Thymus (tissue), 11 donors: ENCODE measurements around the gene DMTF1. TPM values are rescaled to one million over a fixed set of nuclear protein-coding genes. Genes with fewer than 3 reads are reported as not detected.

Experiments
- DNase-seq, 9 donors: peaks; one replicate each; pipeline ENCODE4 v3.0.0-alpha.2; 2013; ENCODE audit warnings: low spot score in 9 of 9, low read depth in 6 of 9, missing footprints in 1 of 9
- H3K27ac ChIP-seq, 2 donors: one replicate each; pipeline ENCODE4 v1.5.1; 2013; ENCODE audit warnings: control low read depth in 1 of 2, low read depth in 1 of 2, low read length in 1 of 2, mild to moderate bottlenecking in 1 of 2, moderate library complexity in 1 of 2
- H3K27me3 ChIP-seq, 2 donors: one replicate each; pipeline ENCODE4 v1.5.1; 2013; ENCODE audit warnings: low read length in 1 of 2; ENCODE audit not compliant: control insufficient read depth in 2 of 2, insufficient read depth in 1 of 2
- H3K36me3 ChIP-seq, 2 donors: one replicate each; pipeline ENCODE4 v1.5.1; 2013; ENCODE audit warnings: low read length in 1 of 2, mild to moderate bottlenecking in 1 of 2, moderate library complexity in 1 of 2; ENCODE audit not compliant: control insufficient read depth in 2 of 2, insufficient read depth in 2 of 2
- H3K4me1 ChIP-seq, 2 donors: one replicate each; pipeline ENCODE4 v1.5.1; 2013; ENCODE audit warnings: low read length in 2 of 2; ENCODE audit not compliant: control insufficient read depth in 2 of 2, insufficient read depth in 2 of 2
- H3K4me3 ChIP-seq, 2 donors: one replicate each; pipeline ENCODE4 v1.5.1; 2013; ENCODE audit warnings: low read length in 2 of 2, control low read depth in 1 of 2, mild to moderate bottlenecking in 1 of 2
- H3K9me3 ChIP-seq, 2 donors: one replicate each; pipeline ENCODE4 v1.5.1; 2013; ENCODE audit warnings: low read length in 1 of 2, mild to moderate bottlenecking in 1 of 2; ENCODE audit not compliant: control insufficient read depth in 2 of 2, insufficient read depth in 1 of 2
- WGBS: extraction: QIAGEN DNeasy Blood & Tissue Kit; methylation state at CpG from one replicate; pipeline ENCODE4 v1.1.7; 2013; 5-methylcytosine and 5-hydroxymethylcytosine counted together
- polyA plus RNA-seq: library from polyadenylated mRNA; stranded (reverse); fragments of 200-250 nt; gene quantifications from one replicate; pipeline ENCODE4 v1.2.3, GENCODE V29; 2013
- total RNA-seq: library from RNA; stranded (reverse); fragments of 120-200 nt; gene quantifications from one replicate; pipeline ENCODE4 v1.2.4, GENCODE V29; 2013
- donor health status: healthy.

The DMTF1 gene
- total and polyA plus RNA-seq, 2 donors: 71.3 to 87.7 TPM

DNA sequence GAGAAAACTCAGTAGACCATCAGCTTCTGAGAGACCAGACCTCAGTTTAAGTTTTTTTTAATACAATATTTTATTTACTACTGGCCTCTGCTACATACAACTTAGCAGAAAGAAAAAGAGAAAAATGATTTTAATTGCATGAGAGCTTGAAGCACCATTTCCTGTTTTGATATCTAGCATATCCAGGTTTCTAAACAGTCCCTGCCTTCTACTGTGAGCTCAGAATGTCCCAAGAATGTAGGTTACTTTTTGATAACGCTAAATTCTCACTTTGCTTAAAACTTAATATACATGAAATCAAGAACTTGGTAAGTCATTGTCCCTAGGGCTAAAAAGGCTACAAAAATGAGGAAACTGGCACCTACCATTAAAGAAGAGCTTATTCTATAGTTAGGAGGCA lies 60.2 kb downstream of the DMTF1 start:
- H3K4me3 ChIP-seq: no peak overlapping the region
- peaks cover 26 to 31% of the 10 kb centered on the region in 2 donors for H3K4me1 ChIP-seq
- no peaks in the 10 kb centered on the region for H3K27me3 ChIP-seq
- no peak overlapping the region for H3K27ac ChIP-seq
- no peaks in the 10 kb centered on the region for H3K9me3 ChIP-seq
- H3K36me3 ChIP-seq: peaks cover 3 to 8% of the 10 kb centered on the region in 2 donors
- WGBS: 71% methylated on average over 1 of the region's 1 CpG
- DNase-seq: peak in 1 of 9 donors; percentile 31

DNA sequence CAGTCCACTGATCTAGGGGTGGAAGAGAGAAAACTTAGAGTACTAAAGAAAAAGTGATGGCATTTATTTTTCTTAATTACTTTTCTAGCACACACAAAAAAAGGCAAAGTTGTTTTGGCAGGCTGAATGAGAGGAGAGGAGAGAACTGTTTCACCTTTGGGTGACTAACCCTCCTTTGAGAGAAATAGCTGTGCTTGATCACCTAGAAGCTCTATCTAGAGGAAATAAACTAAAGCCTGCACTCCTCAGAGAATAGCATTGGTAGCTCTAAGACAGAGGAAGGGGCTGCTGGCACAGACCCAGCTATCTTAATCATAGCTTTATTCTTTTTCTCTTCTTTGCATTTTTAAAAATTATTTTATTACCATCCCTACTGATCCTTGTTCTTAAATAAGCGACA lies 61.0 kb downstream of the DMTF1 start:
- no peaks in the 10 kb centered on the region for H3K27me3 ChIP-seq
- no peak overlapping the region for H3K4me3 ChIP-seq
- 100% methylated on average over 1 of the region's 1 CpG for WGBS
- H3K36me3 ChIP-seq: peaks cover 3 to 8% of the 10 kb centered on the region in 2 donors
- H3K4me1 ChIP-seq: peaks cover 32 to 38% of the 10 kb centered on the region in 2 donors
- no peak for DNase-seq
- H3K9me3 ChIP-seq: no peaks in the 10 kb centered on the region
- H3K27ac ChIP-seq: no peak overlapping the region

DNA sequence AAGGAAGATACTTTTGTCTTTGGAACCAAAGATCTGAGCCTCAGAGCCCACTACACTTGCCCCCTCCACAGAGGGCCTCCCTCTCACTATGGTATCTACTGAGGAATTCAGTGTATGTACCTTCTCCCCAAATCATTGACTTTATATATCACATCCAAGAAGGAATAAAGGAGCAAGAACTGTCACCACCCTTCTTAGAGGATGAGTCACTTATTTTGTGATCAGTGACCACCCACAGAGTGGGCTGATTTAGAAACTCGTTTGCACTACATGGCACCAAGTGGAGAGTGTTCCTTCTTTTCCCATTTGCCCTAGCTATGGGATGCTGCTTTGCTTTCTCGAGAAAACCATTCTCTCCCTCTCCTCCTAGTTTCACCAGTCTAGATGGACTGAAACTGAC lies 61.6 kb downstream of the DMTF1 start:
- Histone ChIP-seq H3K9me3 (no peaks in the 10 kb centered on the region), H3K4me1 (peaks cover 32 to 43% of the 10 kb centered on the region in 2 donors), H3K27ac (no peak overlapping the region), H3K4me3 (no peak overlapping the region), H3K36me3 (peaks cover 3 to 8% of the 10 kb centered on the region in 2 donors), H3K27me3 (no peaks in the 10 kb centered on the region)
- 90% methylated on average over 2 of the region's 2 CpGs for WGBS
- DNase-seq: no peak

DNA sequence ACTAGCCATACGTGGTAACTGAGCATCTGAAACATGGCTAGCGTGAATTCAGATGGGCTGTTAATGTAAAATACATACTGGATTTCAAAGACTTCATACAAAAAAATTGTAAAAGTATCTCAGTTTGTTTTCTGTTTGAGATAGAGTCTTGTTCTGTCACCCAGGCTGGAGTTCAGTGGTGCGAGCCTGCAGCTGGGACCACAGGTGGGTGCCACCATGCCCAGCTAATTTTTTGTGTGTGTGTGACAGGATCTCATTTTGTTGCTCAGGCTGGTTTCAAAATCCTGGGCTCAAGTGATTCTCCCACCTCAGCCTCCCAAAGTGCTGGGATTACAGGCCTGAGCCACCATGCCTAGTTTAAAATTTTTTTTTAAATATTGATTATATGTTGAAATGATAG lies 62.8 kb downstream of the DMTF1 start:
- H3K27me3 ChIP-seq: peaks cover 0 to 4% of the 10 kb centered on the region in 2 donors
- peaks cover 0 to 1% of the 10 kb centered on the region in 2 donors for H3K9me3 ChIP-seq
- peak overlapping the region in 1 of 2 donors; percentile 15 for H3K27ac ChIP-seq
- H3K36me3 ChIP-seq: peaks cover 3 to 8% of the 10 kb centered on the region in 2 donors
- H3K4me1 ChIP-seq: peaks cover 32 to 47% of the 10 kb centered on the region in 2 donors
- no peak for DNase-seq
- 97% methylated on average over 3 of the region's 3 CpGs for WGBS
- no peak overlapping the region for H3K4me3 ChIP-seq

DNA sequence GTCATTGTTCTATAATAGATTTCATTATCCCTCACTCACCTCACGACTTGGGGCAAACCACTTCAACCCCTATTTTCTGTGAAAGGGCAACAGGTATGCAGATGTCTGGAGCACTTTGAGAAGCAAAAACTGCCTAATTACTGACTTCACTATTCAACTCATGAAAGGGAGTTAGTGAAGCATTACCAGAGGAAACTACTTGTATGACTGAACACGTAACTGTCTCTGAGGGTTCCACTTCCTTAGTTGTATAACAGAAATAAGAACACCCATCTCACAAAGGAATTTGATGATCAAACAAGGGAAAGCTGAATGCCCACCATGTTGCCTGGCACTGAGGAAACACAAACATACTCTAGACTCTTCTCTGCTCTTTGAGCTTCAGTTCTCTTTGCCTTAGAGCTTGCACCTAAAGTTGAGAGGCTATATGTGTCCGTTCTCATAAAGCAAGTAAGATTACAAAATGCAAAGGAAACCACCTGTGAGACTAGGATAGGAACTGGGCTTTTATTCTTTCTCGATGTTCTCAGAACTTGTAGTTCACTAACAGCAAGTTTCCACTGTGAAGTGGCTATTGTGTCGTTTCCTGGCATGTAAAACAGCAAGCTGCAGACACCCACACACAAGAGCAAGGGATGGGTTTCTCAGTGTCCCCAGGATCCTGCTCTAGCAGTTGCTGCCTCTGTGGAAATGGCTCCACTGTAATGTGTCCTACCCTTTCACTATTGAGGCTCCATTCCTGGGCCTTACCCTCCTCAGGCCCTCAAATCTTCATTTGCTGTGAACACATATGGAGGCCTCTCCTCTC lies 64.7 kb downstream of the DMTF1 start:
- DNase-seq: peak in 7 of 9 donors; percentile 41 to 85 (median 57)

DNA sequence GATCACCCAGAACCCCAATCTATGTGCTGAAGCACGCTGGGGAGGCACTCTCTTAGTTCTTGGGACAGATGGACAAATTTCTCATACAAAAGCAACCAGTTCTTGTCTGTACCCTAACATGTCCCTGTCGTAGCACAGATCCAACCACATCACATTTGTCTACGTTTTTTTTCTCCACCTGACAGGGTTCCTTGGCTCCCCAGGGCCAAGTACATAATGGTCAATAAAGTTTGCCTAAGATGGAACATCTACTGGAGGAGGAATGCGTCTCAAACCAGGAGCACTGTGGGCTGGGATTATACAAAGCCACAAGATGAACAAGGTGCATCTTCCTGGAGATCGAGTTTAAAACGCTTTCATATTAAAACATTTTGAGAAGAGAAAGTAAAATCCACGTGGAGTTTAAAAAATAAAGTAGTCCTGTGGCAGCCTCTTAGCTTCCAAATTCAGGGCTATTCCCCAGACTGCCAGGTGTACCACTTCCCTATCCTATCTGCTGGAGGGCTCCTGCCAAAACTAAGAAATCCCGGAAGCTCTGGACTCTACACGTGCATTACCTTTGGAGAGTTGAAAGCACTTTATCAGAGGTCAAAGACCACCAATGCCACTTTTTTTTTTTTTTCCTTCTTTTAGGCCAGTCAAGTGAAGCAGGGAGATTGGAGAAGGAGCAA lies 65.9 kb downstream of the DMTF1 start:
- WGBS: 67% methylated on average over 9 of the region's 9 CpGs
- Histone ChIP-seq H3K9me3 (peaks cover 0 to 2% of the 10 kb centered on the region in 2 donors), H3K4me3 (peak overlapping the region; percentile 80 to 94), H3K27me3 (peaks cover 11 to 35% of the 10 kb centered on the region in 2 donors), H3K36me3 (peaks cover 0 to 3% of the 10 kb centered on the region in 2 donors), H3K27ac (peak overlapping the region; percentile 38 to 94), H3K4me1 (peaks cover 23 to 45% of the 10 kb centered on the region in 2 donors)
- no peak for DNase-seq

More for the DNA sequence above, 64.7 kb downstream of the DMTF1 start:
- H3K27ac ChIP-seq: peak overlapping the region; percentile 93 to 94
- H3K36me3 ChIP-seq: peaks cover 0 to 3% of the 10 kb centered on the region in 2 donors
- peak overlapping the region; percentile 80 to 94 for H3K4me3 ChIP-seq
- H3K9me3 ChIP-seq: peaks cover 0 to 2% of the 10 kb centered on the region in 2 donors
- peaks cover 35 to 53% of the 10 kb centered on the region in 2 donors for H3K4me1 ChIP-seq
- H3K27me3 ChIP-seq: peaks cover 5 to 23% of the 10 kb centered on the region in 2 donors
- 13% methylated on average over 5 of the region's 5 CpGs for WGBS

DNA sequence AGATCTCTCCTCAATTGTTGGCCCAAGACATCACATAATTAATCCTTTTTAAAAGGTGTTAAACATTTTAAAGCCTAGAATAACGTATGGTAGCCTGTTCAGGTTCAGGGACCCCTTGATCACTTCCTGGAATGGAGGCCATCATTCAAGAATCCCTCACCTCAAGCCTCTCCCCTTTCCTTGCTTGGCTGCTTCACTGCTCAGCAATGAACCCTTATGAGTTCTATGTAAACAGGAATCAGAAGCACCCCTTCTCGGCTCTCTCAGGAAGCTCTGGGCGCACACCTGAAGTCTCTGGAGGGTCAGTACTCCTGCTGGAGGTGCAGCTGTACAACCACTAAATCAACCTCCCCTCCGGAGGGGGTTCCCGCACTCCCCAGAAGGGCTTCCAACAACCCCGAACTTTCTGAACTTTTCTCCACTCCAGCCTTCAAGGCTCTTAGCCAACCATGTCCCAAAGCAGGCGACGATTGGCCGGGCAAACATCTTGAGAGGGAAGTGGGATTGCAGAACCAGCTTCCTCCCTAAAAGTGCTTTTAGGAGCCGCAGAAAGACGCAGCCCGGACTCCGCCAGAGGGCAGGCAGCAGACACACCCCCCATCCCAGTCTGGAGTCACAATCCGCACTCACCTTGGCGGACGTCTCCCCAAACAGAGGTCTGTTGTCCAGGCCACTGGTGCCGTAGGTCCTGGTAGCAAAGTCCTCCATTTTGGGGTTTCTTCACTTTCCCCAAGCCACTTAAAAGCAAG lies 66.7 kb downstream of the DMTF1 start:
- peak overlapping the region; percentile 77 to 94 for H3K27ac ChIP-seq
- peaks cover 12 to 39% of the 10 kb centered on the region in 2 donors for H3K27me3 ChIP-seq
- peaks cover 19 to 45% of the 10 kb centered on the region in 2 donors for H3K4me1 ChIP-seq
- peaks cover 0 to under 1% of the 10 kb centered on the region in 2 donors for H3K36me3 ChIP-seq
- peak overlapping the region; percentile 80 to 94 for H3K4me3 ChIP-seq
- peak in 7 of 9 donors; percentile 12 to 60 (median 38) for DNase-seq
- H3K9me3 ChIP-seq: peaks cover 0 to 2% of the 10 kb centered on the region in 2 donors
- 1% methylated on average over 17 of the region's 17 CpGs for WGBS

DNA sequence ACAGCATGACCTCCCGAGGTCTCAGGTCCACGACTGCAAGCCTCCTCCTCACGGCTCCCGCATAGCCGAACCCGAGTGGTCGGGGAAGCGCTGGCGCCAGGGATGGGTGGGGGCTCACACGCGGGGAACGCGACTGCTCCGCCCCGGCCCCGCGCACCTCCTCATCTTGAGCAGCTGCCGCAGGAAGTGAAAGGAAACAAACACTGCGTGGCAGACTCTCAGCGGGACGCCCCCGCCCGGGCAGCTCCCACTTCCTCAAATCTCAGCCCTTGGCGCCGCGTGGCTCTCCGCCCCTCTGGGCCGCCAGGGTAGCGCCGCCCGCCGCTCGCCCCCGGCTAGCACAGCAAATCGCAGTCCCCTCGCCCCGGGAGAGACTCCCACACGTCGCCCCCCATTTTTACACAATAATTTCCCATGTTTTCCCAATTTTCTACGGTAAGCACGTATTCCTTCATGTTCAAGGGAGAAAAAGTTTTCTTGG lies 67.3 kb downstream of the DMTF1 start, which contains the start of gene TMEM243:
TSS of gene TMEM243 (minus strand) at position 188 of the 481 bp plus-strand sequence. CDS start 229 bp downstream, outside the sequence.
- peak in 8 of 9 donors; percentile 52 to 90 (median 70) for DNase-seq
- peak within 1 kb of the TSS; percentile 80 to 94 for H3K4me3 ChIP-seq
- H3K27me3 ChIP-seq: peaks cover 12 to 39% of the 10 kb centered on the region in 2 donors
- no peaks in the 10 kb centered on the region for H3K36me3 ChIP-seq
- under 1% methylated on average over 41 of the region's 41 CpGs for WGBS
- peaks cover 0 to 2% of the 10 kb centered on the region in 2 donors for H3K9me3 ChIP-seq
- peaks cover 19 to 45% of the 10 kb centered on the region in 2 donors for H3K4me1 ChIP-seq
- H3K27ac ChIP-seq: peak within 1 kb of the TSS; percentile 77 to 94
